Measurements from ENCODE around the gene CPNE4.
A peak's percentile ranks its signal among the peaks of the same experiment; 100 is the strongest.
"Not testable (repeated sequence)": the region's sequence is repeated elsewhere in the genome, so short reads cannot be mapped to it uniquely, and the experiment has no call there.

The CPNE4 gene

GRCh38 chr3:131535131-131535530 is 499.7 kb downstream of the CPNE4 start:
- DNase-seq (ENCODE audit: low read depth), result peak; percentile 79

DNA sequence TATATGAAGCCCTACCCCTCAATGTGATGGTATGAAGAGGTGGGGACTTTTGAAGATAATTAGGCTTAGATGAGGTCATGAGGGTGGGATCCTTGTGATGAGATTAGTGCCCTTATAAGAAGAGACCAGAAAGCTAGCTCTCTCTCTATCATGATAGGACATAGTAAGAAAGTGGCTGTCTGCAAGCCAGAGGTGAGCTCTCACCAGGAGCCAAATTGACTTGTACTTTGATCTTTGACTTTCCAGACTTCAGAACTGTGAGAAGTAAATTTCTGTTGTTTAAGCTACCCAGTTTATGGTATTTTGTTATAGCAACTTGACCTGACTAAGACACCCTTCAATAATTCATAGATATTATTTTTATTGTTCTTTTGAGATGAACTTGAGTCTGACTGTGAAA is 502.2 kb downstream of the CPNE4 start:
- no peak for DNase-seq (ENCODE audit: low read depth)

GRCh38 chr3:131530843-131531242 is 504.0 kb downstream of the CPNE4 start:
- DNase-seq (ENCODE audit: low read depth), result no peak

GRCh38 chr3:131530388-131530787 is 504.4 kb downstream of the CPNE4 start:
- no peak for DNase-seq (ENCODE audit: low read depth)

DNA sequence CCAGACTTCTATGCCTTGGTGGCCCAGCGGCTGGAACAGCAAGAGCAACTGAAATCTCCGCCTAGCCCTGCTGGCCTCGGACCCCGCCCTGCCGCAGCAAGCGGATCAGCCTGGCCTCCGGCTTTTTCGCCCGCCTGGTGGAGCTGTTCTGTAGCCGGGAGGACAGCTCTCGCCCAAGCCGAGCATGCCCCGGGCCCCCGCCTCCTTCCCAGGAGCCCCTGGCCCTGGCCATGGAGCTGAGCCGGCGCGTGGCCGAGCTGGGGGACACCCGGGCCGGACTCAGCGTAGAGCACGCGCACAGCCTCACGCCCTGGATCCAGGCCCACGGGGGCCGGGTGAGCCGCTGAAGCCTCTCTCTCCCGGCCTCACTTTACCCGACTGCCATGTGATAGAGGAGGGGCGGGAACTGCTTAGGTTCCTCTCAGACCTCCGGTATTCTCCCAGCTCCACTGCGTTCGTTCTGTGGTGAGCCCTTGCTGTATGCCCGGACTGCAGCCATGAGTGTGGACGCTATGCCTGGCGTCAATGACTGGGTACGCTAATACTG is 507.9 kb downstream of the CPNE4 start:
- DNase-seq (ENCODE audit: low read depth), result peak; percentile 30

DNA sequence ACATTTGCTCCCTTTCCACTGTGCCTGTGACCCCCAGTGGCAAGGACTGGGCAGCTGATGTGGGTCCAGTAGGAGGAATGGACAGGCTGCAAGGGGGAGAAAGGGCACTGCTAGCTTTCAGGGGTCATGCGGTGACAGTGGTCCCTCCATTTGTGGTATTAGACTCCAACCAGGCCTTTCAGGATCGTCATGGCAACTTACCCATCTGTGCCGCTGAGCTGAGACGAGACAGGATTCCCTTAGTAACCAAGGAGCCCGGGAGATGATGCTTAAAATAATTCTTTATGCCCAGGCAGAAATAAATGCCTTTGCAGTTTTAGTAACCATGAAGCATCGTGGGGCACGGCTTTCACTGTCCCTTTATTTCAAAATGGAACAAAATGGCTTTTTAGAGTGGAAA is 516.1 kb downstream of the CPNE4 start:
- no peak for DNase-seq (ENCODE audit: low read depth)

DNA sequence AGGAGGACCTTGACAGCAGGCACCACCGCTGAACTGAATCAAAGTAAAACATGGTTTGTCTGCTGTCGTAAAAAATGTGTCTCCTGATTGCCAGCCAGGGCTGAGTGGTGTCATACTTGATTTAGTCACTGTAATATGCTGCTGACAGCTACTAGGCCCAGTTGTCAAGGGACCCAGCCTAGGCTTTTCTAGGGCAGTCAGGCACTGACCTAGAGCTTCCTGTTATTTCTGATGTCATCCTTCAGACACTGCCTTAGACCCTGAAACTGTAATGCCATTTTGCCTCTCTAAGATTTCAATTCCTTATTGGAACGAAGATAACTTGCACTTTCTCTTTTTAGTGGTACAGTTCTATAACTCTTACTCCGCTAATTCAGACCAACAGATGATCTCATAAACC is 529.4 kb downstream of the CPNE4 start:
- no peak for DNase-seq (ENCODE audit: low read depth)

DNA sequence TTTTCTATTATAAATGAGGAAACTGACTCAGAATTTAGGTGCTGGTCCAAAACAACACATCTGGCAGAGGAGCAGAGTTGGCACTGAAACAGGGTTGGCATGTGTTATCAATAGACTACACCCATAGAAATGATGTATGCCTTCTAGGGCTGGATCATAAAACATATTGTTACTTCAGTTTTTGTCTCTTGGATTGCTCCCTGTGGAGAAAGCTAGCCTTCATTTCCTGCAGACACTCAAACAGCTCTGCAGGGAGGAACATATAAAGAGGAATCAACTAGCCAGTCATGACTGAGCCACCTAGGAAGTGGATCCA is 531.5 kb downstream of the CPNE4 start:
- peak; percentile 31 for DNase-seq (ENCODE audit: low read depth)

- DNase-seq (ENCODE audit: low read depth), result peak; percentile 88
These were observed 532.1 kb downstream of the CPNE4 start, which contains the start of gene MRPL3 for GRCh38 chr3:131502530-131503319. MRPL3 (minus strand) TSS chr3:131502971; CDS start chr3:131502821, 150 bp downstream.

DNA sequence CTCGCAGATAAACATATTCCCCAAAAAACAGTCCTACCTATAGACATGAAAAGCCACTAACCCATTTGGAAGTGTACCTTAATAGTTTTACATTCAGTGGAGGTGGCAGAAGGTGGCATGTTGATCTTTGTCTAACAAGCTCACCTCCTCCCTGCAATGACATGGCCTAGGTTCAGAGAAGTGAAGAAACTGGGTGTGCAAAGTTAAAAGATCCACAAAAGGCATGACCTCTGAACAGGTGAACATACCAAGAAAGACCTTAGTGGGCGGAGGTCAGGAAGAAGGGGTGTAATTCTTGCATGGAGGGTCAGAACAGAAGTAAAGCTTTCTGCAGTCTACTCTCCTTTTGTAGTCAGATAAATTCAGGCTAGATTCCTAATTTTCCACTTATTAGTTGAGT is 532.9 kb downstream of the CPNE4 start:
- DNase-seq (ENCODE audit: low read depth), result no peak

- DNase-seq (ENCODE audit: low read depth), result no peak
These were observed 540.1 kb downstream of the CPNE4 start for GRCh38 chr3:131494706-131495105.

GRCh38 chr3:131491775-131492174 is 543.0 kb downstream of the CPNE4 start:
- DNase-seq (ENCODE audit: low read depth), result no peak

GRCh38 chr3:131491084-131491483 is 543.7 kb downstream of the CPNE4 start:
- DNase-seq (ENCODE audit: low read depth), result no peak

DNA sequence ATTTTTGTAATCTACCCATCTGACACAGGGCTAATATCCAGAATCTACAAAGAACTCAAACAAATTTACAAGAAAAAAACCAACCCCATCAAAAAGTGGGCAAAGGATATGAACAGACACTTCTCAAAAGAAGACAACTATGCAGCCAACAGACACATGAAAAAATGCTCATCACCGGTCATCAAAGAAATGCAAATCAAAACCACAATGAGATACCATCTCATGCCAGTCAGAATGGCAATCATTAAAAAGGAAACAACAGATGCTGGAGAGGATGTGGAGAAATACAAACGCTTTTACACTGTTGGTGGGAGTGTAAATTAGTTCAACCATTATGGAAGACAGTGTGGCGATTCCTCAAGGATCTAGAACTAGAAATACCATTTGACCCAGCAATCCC is 548.3 kb downstream of the CPNE4 start:
- DNase-seq (ENCODE audit: low read depth), result not testable (repeated sequence)

DNA sequence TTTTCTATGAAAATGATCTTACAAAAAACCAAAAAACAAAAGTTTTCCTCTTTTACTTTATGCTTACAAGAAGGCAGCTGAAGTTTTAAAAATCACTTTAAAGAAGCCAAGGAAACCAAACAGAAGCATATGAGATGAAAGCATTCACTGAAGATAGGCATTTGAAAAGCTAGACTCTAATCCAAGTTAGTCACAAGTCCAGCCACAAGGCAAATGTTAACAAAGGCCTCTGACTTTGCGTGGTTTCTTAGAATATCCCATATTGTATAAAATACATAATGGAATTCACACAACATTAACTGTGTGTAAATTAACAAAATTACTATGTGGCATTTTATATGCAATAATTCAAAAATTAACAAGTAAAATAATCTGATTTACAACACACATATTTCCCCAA is 549.7 kb downstream of the CPNE4 start:
- no peak for DNase-seq (ENCODE audit: low read depth)

GRCh38 chr3:131484496-131485111 is 550.2 kb downstream of the CPNE4 start:
- DNase-seq (ENCODE audit: low read depth), result no peak

Data from fibroblast of gingiva (primary cell).